DND-41 (cell line): ENCODE data around the gene MT1E.
"Not testable (repeated sequence)": the region's sequence is repeated elsewhere in the genome, so short reads cannot be mapped to it uniquely, and the experiment has no call there.

ENCODE experiments used
- ATAC-seq: fragments of 200-7000 bp; cut with Tn5 transposase; 3 replicates; pipeline ENCODE4 v1.9.1; 2021; ENCODE audit warnings: low read depth; ENCODE audit not compliant: insufficient read depth
- DNase-seq: peaks from one replicate; pipeline ENCODE4 v3.0.0-alpha.2; 2020
- H2AFZ ChIP-seq: 2 replicates; pipeline ENCODE4 v1.6.0; 2012; ENCODE audit warnings: low read depth, low read length
- H3K27ac ChIP-seq: 2 replicates; pipeline ENCODE4 v1.5.1; 2012; ENCODE audit warnings: low read length, inconsistent platforms
- H3K27me3 ChIP-seq: fragments of 200-600 bp; sonication (generic); 2 replicates; pipeline ENCODE4 v1.6.0; 2012; ENCODE audit warnings: low read length, mild to moderate bottlenecking, inconsistent platforms; ENCODE audit not compliant: insufficient read depth, poor library complexity
- H3K36me3 ChIP-seq: 2 replicates; pipeline ENCODE4 v1.5.1; 2012; ENCODE audit warnings: low read length, inconsistent platforms; ENCODE audit not compliant: insufficient read depth
- H3K4me1 ChIP-seq: 2 replicates; pipeline ENCODE4 v1.5.1; 2012; ENCODE audit warnings: mild to moderate bottlenecking, low read length; ENCODE audit not compliant: insufficient read depth
- H3K4me2 ChIP-seq: 2 replicates; pipeline ENCODE4 v1.6.0; 2012; ENCODE audit warnings: mild to moderate bottlenecking, moderate library complexity, low read length, inconsistent platforms; ENCODE audit not compliant: insufficient read depth
- H3K4me3 ChIP-seq, 2 experiments: fragments of 200-600 bp in 1 of 2; shearing (Covaris generic) in 1 of 2; 2 replicates each; pipeline ENCODE4 v1.5.1; 2012 to 2016; ENCODE audit warnings: inconsistent platforms in 2 of 2, low read length in 2 of 2, mild to moderate bottlenecking in 2 of 2, low read depth in 1 of 2, moderate library complexity in 1 of 2
- H3K79me2 ChIP-seq: 2 replicates; pipeline ENCODE4 v1.6.0; 2012; ENCODE audit warnings: low read length, inconsistent platforms; ENCODE audit not compliant: insufficient read depth
- H3K9ac ChIP-seq: 2 replicates; pipeline ENCODE4 v1.6.0; 2012; ENCODE audit warnings: low read depth, mild to moderate bottlenecking, inconsistent platforms, low read length, moderate library complexity
- H3K9me3 ChIP-seq: 2 replicates; pipeline ENCODE4 v1.5.1; 2012; ENCODE audit warnings: low read length, moderate library complexity, mild to moderate bottlenecking, inconsistent platforms; ENCODE audit not compliant: insufficient read depth, severe bottlenecking
- H4K20me1 ChIP-seq: 2 replicates; pipeline ENCODE4 v1.6.0; 2012; ENCODE audit warnings: low read length; ENCODE audit not compliant: insufficient read depth
- EZH2 ChIP-seq: IDR thresholded peaks from 3 replicates; pipeline ENCODE4 v1.6.1; 2012; ENCODE audit warnings: borderline replicate concordance, low read depth, mild to moderate bottlenecking, moderate library complexity, low read length, inconsistent platforms; ENCODE audit not compliant: severe bottlenecking
- TF ChIP-seq, protein P1 (sequence below): IDR thresholded peaks from 2 replicates; pipeline ENCODE4 v1.5.1; 2012; ENCODE audit warnings: borderline replicate concordance, low read length, moderate library complexity, mild to moderate bottlenecking; ENCODE audit not compliant: poor library complexity, severe bottlenecking; ENCODE audit errors: extremely low read depth

Gene MT1E

DNA sequence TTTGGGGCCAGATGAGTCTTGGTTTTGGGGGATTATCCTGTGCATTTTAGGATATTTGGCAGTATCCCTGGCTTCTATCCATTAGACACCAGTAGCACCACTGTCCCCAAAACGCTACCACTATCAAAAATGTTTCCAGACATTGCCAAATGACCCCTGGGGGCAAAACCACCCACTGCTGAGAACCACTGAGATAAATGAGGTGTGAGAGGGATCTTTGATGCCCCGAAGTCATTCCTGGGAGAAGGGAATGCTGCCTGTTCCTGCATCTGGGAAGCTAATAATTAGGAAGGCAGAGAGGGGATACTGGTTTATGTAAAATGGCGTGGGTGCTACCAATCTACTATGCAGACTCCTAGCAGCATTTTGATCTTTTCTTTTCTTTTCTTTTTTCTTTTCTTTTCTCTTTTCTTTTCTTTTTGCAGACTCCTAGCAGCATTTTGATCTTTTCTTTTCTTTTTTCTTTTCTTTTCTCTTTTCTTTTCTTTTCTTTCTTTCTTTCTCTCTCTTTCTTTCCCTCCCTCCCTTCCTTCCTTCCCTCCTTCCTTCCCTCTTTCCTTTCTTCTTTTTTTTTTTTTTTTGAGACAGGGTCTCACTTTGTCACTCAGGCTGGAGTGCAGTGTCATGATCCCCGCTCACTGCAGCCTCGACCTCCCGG, 45.1 kb upstream of the MT1E start:
- H3K9me3 ChIP-seq: no peaks in the 10 kb centered on the region
- H3K4me2 ChIP-seq: no peak overlapping the region
- ATAC-seq: no peak
- H3K36me3 ChIP-seq: no peaks in the 10 kb centered on the region
- H3K4me1 ChIP-seq: no peaks in the 10 kb centered on the region
- DNase-seq: no peak
- no peak overlapping the region for H3K9ac ChIP-seq
- no peak for TF ChIP-seq EZH2
- TF ChIP-seq, protein P1, sequence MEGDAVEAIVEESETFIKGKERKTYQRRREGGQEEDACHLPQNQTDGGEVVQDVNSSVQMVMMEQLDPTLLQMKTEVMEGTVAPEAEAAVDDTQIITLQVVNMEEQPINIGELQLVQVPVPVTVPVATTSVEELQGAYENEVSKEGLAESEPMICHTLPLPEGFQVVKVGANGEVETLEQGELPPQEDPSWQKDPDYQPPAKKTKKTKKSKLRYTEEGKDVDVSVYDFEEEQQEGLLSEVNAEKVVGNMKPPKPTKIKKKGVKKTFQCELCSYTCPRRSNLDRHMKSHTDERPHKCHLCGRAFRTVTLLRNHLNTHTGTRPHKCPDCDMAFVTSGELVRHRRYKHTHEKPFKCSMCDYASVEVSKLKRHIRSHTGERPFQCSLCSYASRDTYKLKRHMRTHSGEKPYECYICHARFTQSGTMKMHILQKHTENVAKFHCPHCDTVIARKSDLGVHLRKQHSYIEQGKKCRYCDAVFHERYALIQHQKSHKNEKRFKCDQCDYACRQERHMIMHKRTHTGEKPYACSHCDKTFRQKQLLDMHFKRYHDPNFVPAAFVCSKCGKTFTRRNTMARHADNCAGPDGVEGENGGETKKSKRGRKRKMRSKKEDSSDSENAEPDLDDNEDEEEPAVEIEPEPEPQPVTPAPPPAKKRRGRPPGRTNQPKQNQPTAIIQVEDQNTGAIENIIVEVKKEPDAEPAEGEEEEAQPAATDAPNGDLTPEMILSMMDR: no peak
- H2AFZ ChIP-seq: no peak overlapping the region
- no peak overlapping the region for H3K4me3 ChIP-seq
- no peaks in the 10 kb centered on the region for H3K79me2 ChIP-seq
- peaks cover 7% of the 10 kb centered on the region for H3K27me3 ChIP-seq
- H3K27ac ChIP-seq: no peak overlapping the region
- no peaks in the 10 kb centered on the region for H4K20me1 ChIP-seq

DNA sequence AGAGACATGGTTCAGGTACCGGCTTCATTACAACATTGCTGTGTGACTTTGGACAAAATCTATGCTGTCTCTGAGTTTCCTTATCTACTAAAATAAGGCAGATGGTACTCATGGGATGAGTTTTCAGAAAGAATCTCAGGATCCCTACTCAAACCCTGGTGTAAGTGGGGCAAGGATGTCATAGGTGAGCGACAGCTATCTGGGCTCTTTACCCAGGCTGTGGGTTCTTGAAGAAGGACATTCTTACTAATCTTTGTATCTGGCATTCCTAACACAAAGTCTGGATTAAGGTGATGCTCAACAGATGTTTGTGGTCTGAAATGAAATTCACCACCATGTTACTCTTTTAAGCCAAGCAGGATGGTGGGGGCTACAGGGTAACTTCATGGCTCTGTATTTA, 42.7 kb upstream of the MT1E start:
- H3K4me1 ChIP-seq, H3K4me3 ChIP-seq, H3K79me2 ChIP-seq, H3K9me3 ChIP-seq, H3K9ac ChIP-seq, ATAC-seq, H3K27ac ChIP-seq, DNase-seq, H4K20me1 ChIP-seq, H2AFZ ChIP-seq, H3K4me2 ChIP-seq, H3K36me3 ChIP-seq, H3K27me3 ChIP-seq: not testable (repeated sequence)

DNA sequence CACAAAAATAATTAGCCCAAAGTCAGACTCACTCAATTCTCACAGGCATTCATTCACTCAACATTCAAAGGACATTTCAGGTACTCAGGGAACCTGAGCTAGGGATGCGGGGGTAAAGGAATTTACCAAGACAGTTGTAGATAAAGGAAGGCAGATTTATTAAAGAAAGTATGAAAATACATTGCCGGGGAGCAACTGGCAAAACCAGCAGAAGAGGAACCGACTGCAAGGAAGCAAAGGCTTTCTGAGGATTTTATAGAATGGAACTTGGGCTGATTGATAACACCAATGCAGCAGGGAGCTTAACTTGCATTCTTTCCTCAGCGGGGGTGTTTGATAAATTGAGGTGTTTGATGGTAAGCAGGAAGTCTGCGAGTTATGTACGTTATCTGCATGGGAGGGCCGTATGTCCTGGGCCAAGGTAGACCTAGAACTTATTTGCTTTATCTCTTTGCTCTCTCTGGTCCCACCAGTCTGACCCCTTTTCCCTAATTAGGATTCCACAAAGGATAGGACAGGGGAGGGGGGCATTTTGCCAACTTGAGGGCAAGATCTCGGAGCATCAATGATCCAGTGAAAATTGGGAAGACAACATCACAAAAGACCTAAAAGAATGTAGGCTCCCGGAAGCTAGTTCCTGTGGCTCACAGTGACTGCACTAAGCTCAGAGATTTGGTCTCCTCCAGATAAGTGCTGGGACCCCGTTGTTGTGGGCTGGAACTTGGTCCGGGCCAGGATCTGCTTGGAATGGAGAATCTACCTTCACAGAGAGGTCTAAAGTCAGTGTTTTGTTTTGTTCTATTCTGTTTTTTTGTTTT, 42.0 kb upstream of the MT1E start:
- no peak overlapping the region for H3K4me3 ChIP-seq
- ATAC-seq (no peak), DNase-seq (no peak)
- H3K79me2 ChIP-seq: no peaks in the 10 kb centered on the region
- peaks cover 7% of the 10 kb centered on the region for H3K27me3 ChIP-seq
- H3K4me1 ChIP-seq: no peaks in the 10 kb centered on the region
- H3K36me3 ChIP-seq: no peaks in the 10 kb centered on the region
- no peak overlapping the region for H3K4me2 ChIP-seq
- H2AFZ ChIP-seq: no peak overlapping the region; the same call in 1 of the 2 replicates
- no peak overlapping the region for H3K9ac ChIP-seq
- TF ChIP-seq EZH2: no peak
- TF ChIP-seq, protein P1: no peak
- no peaks in the 10 kb centered on the region for H3K9me3 ChIP-seq
- H4K20me1 ChIP-seq: no peaks in the 10 kb centered on the region
- H3K27ac ChIP-seq: no peak overlapping the region

DNA sequence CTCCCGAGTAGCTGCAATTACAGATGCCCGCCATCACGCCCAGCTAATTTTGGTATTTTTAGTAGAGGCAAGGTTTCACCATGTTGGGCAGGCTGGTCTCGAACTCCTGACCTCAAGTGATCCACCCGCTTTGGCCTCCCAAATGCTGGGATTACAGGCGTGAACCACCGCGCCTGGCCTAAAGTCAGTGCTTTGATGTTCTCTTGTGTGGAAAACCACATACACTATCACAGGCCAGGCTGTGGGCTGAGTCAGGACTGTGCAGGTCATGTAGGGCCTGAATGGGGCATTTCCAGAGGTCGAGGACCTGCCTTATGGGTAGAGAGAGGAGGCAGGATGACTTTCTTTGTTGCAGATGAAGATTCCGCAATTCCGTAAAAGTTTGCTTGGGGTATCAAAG, 41.3 kb upstream of the MT1E start:
- no peak for ATAC-seq
- no peak overlapping the region for H2AFZ ChIP-seq
- H3K9me3 ChIP-seq: no peaks in the 10 kb centered on the region
- no peak overlapping the region for H3K4me3 ChIP-seq
- no peaks in the 10 kb centered on the region for H4K20me1 ChIP-seq
- H3K36me3 ChIP-seq: no peaks in the 10 kb centered on the region
- H3K4me2 ChIP-seq: no peak overlapping the region
- no peak for DNase-seq
- H3K27ac ChIP-seq: no peak overlapping the region
- H3K79me2 ChIP-seq: no peaks in the 10 kb centered on the region
- H3K27me3 ChIP-seq: peaks cover 7% of the 10 kb centered on the region
- no peak overlapping the region for H3K9ac ChIP-seq
- TF ChIP-seq, protein P1: no peak
- TF ChIP-seq EZH2: no peak
- no peaks in the 10 kb centered on the region for H3K4me1 ChIP-seq
